Dermis microvascular lymphatic vessel endothelial cell (primary cell): ENCODE results near the gene DEXI. TPM values are rescaled to one million over a fixed set of nuclear protein-coding genes. Genes with fewer than 3 reads are reported as not detected.

Source experiments
- DNase-seq, 2 donors: peaks; one replicate each; pipeline versions ENCODE4 v3.0.0 to v3.0.0-alpha.2; 2010; ENCODE audit warnings: low read depth in 2 of 2
- total RNA-seq: library from RNA; depleted of rRNA; stranded (reverse); fragments of >200 nt; gene quantifications from 2 replicates; pipeline ENCODE4 v1.2.1, GENCODE V29; 2014

The DEXI gene
- total RNA-seq, 1 donor from 2014 or later = 26.6 TPM

GRCh38 chr16:10895053-10895946 lies 47.0 kb downstream of the DEXI start:
- peak; percentile 7 to 41 for DNase-seq

- DNase-seq = no peak
Observed at GRCh38 chr16:10892782-10893318, 49.4 kb downstream of the DEXI start.

- no peak for DNase-seq
Observed at GRCh38 chr16:10889855-10890254, 52.4 kb downstream of the DEXI start.

- no peak for DNase-seq
Observed at GRCh38 chr16:10888320-10888937, 53.8 kb downstream of the DEXI start.

GRCh38 chr16:10885246-10885645 lies 57.0 kb downstream of the DEXI start:
- DNase-seq = no peak

GRCh38 chr16:10883004-10883403 lies 59.3 kb downstream of the DEXI start:
- no peak for DNase-seq

- no peak for DNase-seq
Observed at GRCh38 chr16:10881479-10882030, 60.7 kb downstream of the DEXI start.

- DNase-seq = no peak
Observed at GRCh38 chr16:10880594-10881452, 61.4 kb downstream of the DEXI start.

- DNase-seq = no peak
Observed at GRCh38 chr16:10879681-10880589, 62.3 kb downstream of the DEXI start.

Other genes starting within 250 kb of the DEXI start
- not detected in 2 replicates for gene TEKT5, start 247.5 kb downstream of the DEXI start, total RNA-seq
- 26.2 and 32.6 TPM in 2 replicates for gene NUBP1, start 198.6 kb downstream of the DEXI start, total RNA-seq
- not detected in 2 replicates for gene TVP23A, start 123.7 kb downstream of the DEXI start, total RNA-seq
- gene CIITA, start 65.3 kb downstream of the DEXI start, total RNA-seq = under 0.01 and 0.13 TPM in 2 replicates
- gene CLEC16A, start 2.1 kb upstream of the DEXI start, total RNA-seq = 10.5 and 15.3 TPM in 2 replicates